Endothelial cell of umbilical vein (primary cell): ENCODE data around the gene NECAB2.
A peak's percentile ranks its signal among the peaks of the same experiment; 100 is the strongest.

Experiments used
- CTCF ChIP-seq, 2 donors: IDR thresholded peaks; 1 replicate in 1 of 2; 2 replicates in 1 of 2; pipeline ENCODE4 v1.5.1; 2011; ENCODE audit warnings: low read length in 2 of 2, mild to moderate bottlenecking in 2 of 2, moderate library complexity in 2 of 2, control low read depth in 1 of 2, inconsistent platforms in 1 of 2, low read depth in 1 of 2; ENCODE audit not compliant: insufficient read depth in 1 of 2; ENCODE audit errors: extremely low read depth in 1 of 2
- FOS ChIP-seq: IDR thresholded peaks from 2 replicates; pipeline ENCODE4 v1.6.1; 2011; ENCODE audit warnings: mild to moderate bottlenecking, low read length, moderate library complexity, borderline replicate concordance; ENCODE audit not compliant: insufficient read depth
- JUN ChIP-seq: IDR thresholded peaks from 2 replicates; pipeline ENCODE4 v1.6.1; 2011; ENCODE audit warnings: borderline replicate concordance, low read depth; ENCODE audit not compliant: insufficient read length, insufficient read depth
- MAX ChIP-seq: IDR thresholded peaks from 2 replicates; pipeline ENCODE4 v1.6.1; 2011; ENCODE audit not compliant: insufficient read depth, insufficient read length
- POLR2A ChIP-seq: IDR thresholded peaks from 2 replicates; pipeline ENCODE4 v1.6.1; 2012; ENCODE audit warnings: low read depth, mild to moderate bottlenecking, control low read depth, low read length
- POLR2AphosphoS5 ChIP-seq: IDR thresholded peaks from 2 replicates; pipeline ENCODE4 v1.6.1; 2012; ENCODE audit warnings: low read depth, mild to moderate bottlenecking, control low read depth, low read length, moderate library complexity; ENCODE audit not compliant: insufficient read depth

- TF ChIP-seq CTCF (IDR thresholded peaks at IDR 0.05; ENCODE audit: extremely low read depth in 1 of 2, insufficient read depth in 1 of 2, low read depth in 1 of 2, low read length in 2 of 2) (peak; percentile 48 to 64), POLR2AphosphoS5 (no peak), MAX (no peak), FOS (no peak), JUN (no peak), POLR2A (no peak)
Measured at GRCh38 chr16:83967838-83968305, at the start of gene NECAB2.
